AG04449 (cell line): ENCODE results near the gene KSR1.

Source experiments
- CTCF ChIA-PET: fragments of 350-600 bp; formaldehyde crosslinking; extraction: SDS; loops from one replicate; lab custom pipeline; 2021; ENCODE audit warnings: antibody characterized with exemption; lab: Yijun Ruan, JAX
- POLR2A ChIA-PET: fragments of 400-600, 350-600 bp; formaldehyde crosslinking; extraction: SDS; loops from one replicate; lab custom pipeline; 2020; ENCODE audit warnings: antibody characterized with exemption, inconsistent platforms; lab: Yijun Ruan, JAX
- DNase-seq: peaks from one replicate; pipeline ENCODE4 v3.0.0-alpha.2; 2010; ENCODE audit warnings: low read depth, low spot score
- H3K4me3 ChIP-seq: 2 replicates; pipeline ENCODE4 v1.5.1; 2011; ENCODE audit warnings: low read depth, mild to moderate bottlenecking, control low read depth, low read length
- CTCF ChIP-seq: IDR thresholded peaks from one replicate; pipeline ENCODE4 v1.5.1; 2011; ENCODE audit warnings: mild to moderate bottlenecking, moderate library complexity, low read length, control low read depth, inconsistent platforms; ENCODE audit not compliant: insufficient read depth; ENCODE audit errors: missing control alignments

KSR1 gene

GRCh38 chr17:27512031-27512430, 55.8 kb downstream of the KSR1 start:
- CTCF ChIA-PET: interaction anchor here (1.0 to 1.5 kb wide), 4 partner anchors 10 to 88 kb away, joined by 3 to 7 read pairs (median 4); no protein-coding TSS in a partner anchor
- no peak for TF ChIP-seq CTCF
- POLR2A ChIA-PET: no interaction called here

GRCh38 chr17:27512511-27513346, 56.5 kb downstream of the KSR1 start:
- DNase-seq: no peak
- POLR2A ChIA-PET: no interaction called here
- no peak overlapping the region for H3K4me3 ChIP-seq
- CTCF ChIA-PET: interaction anchor here (1.5 kb wide), 1 partner anchor 9 kb away, joined by 4 read pairs; no protein-coding TSS in a partner anchor
- TF ChIP-seq CTCF: no peak

More at GRCh38 chr17:27512031-27512430, 55.8 kb downstream of the KSR1 start:
- DNase-seq: no peak
- no peak overlapping the region for H3K4me3 ChIP-seq

- POLR2A ChIA-PET: no interaction called here
- TF ChIP-seq CTCF: no peak
- CTCF ChIA-PET: interaction anchor here (0.9 kb wide), 1 partner anchor 87 kb away, joined by 3 read pairs; no protein-coding TSS in a partner anchor
- H3K4me3 ChIP-seq: no peak overlapping the region
- DNase-seq: no peak
Measured at GRCh38 chr17:27513849-27514248, 57.6 kb downstream of the KSR1 start.

GRCh38 chr17:27514595-27515413, 58.6 kb downstream of the KSR1 start:
- DNase-seq: no peak
- H3K4me3 ChIP-seq: no peak overlapping the region
- no peak for TF ChIP-seq CTCF
- CTCF ChIA-PET: interaction anchor here (0.9 kb wide), 1 partner anchor 86 kb away, joined by 3 read pairs; no protein-coding TSS in a partner anchor
- POLR2A ChIA-PET: no interaction called here

- DNase-seq: no peak
- CTCF ChIA-PET: interaction anchor here (0.8 to 1.1 kb wide), 3 partner anchors 12 to 282 kb away, joined by 3 read pairs; no protein-coding TSS in a partner anchor
- POLR2A ChIA-PET: no interaction called here
- H3K4me3 ChIP-seq: no peak overlapping the region
- no peak for TF ChIP-seq CTCF
Measured at GRCh38 chr17:27518048-27518447, 61.8 kb downstream of the KSR1 start.
